Astrocyte of the cerebellum (primary cell): ENCODE measurements around the gene SUN3.
A peak's percentile ranks its signal among the peaks of the same experiment; 100 is the strongest.

ENCODE experiments used
- DNase-seq: peaks from one replicate; pipeline ENCODE4 v3.0.0-alpha.2; 2011; ENCODE audit warnings: low read depth
- H3K4me3 ChIP-seq: 2 replicates; pipeline ENCODE4 v1.5.1; 2011; ENCODE audit warnings: mild to moderate bottlenecking, low read depth, low read length, moderate library complexity
- in situ Hi-C: cut with HindIII; loops from 2 replicates; pipeline ENCODE4 v1.10.0; 2017; ENCODE audit warnings: low sequenced_read_pairs
- TF ChIP-seq, protein P1 (sequence below): IDR thresholded peaks from 2 replicates; pipeline ENCODE4 v1.5.1; 2012; ENCODE audit warnings: low read length, low read depth, moderate library complexity, mild to moderate bottlenecking; ENCODE audit errors: missing control alignments

SUN3 gene

DNA sequence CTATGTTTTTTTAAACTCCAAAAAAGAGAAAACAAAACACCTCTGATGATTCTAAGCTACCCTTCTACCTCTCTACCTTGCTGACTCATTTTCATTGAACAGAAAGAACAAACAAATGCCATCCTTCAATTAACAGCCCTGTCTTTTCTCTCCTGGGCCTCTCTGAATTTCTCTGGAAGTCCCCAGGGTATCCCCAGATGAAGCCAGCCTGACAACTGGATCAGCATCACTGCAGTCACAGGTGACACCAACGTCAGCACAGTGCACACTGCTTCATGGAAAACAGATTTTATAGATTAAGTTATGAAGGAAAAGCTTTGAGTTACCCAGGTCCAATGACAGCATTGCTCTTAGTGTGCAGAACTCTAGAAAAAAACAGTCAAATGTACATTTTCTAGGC is 55.2 kb downstream of the SUN3 start:
- no peak overlapping the region for H3K4me3 ChIP-seq
- TF ChIP-seq, protein P1, sequence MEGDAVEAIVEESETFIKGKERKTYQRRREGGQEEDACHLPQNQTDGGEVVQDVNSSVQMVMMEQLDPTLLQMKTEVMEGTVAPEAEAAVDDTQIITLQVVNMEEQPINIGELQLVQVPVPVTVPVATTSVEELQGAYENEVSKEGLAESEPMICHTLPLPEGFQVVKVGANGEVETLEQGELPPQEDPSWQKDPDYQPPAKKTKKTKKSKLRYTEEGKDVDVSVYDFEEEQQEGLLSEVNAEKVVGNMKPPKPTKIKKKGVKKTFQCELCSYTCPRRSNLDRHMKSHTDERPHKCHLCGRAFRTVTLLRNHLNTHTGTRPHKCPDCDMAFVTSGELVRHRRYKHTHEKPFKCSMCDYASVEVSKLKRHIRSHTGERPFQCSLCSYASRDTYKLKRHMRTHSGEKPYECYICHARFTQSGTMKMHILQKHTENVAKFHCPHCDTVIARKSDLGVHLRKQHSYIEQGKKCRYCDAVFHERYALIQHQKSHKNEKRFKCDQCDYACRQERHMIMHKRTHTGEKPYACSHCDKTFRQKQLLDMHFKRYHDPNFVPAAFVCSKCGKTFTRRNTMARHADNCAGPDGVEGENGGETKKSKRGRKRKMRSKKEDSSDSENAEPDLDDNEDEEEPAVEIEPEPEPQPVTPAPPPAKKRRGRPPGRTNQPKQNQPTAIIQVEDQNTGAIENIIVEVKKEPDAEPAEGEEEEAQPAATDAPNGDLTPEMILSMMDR, result no peak
- in situ Hi-C loops, result no loop called here
- no peak for DNase-seq

DNA sequence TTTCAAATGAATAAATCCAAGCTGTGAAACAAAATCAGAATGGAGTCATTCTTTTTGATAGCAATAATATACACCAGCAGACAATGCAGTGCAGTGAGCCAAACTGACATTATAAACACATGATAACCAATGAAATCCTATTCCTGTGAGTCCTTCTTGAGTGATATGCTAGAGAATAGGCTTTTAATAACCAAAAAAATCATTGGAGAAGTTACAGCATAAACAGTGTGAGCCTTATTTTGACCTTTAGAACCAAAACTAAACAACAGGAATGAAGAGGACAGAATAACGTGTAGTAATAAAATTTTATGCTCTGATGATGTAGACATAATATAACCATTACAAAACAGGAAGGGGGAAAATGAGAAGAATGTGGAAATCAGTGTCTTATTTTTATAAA is 58.1 kb downstream of the SUN3 start:
- H3K4me3 ChIP-seq, result no peak overlapping the region
- in situ Hi-C loops, result no loop called here
- TF ChIP-seq, protein P1, result no peak
- DNase-seq, result no peak

DNA sequence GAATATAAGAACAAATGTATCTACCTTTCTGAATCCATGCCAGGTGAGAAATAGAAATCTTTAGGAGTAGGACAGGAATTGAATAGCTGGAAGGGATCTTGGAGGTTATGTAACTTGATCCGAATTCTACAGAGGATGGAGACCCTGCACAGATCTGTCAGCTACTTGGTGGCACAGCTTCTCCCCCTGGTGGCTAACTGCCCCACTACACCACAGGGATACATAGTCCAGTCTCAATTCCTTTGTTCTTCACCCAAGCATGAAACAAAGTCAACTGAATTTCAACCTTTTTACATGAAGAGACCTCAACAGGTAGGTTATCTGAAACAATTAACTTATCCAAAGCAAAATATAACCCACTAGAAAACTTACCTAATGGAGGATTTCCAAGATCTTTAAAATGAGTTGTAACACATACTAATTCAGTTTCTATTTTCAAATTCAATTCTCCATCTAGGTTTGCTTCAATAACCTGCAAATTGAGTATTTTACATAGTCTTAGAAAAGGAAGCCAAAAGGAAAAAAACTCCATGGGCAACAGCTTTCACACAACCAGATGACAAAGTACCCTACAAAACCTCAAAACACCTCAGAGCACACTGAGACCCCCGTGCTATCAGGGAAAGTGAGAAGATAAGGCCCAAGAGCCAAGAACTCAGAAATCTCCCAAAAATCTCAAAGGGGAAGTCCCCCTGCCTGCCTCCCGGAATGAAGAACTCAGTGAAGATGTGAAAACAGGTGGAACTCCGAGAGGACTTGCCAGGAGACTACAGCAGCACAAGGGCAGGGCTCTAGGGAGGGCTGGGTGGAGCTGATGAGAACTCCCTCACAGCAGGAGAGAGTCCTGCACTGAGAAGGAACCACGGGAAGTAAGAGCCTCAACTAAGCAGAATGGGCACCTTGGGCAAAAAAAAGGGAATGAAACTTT is 59.8 kb downstream of the SUN3 start:
- TF ChIP-seq, protein P1, result peak; percentile 98
- no peak overlapping the region for H3K4me3 ChIP-seq
- peak; percentile 73 for DNase-seq
- in situ Hi-C loops, result no loop called here

DNA sequence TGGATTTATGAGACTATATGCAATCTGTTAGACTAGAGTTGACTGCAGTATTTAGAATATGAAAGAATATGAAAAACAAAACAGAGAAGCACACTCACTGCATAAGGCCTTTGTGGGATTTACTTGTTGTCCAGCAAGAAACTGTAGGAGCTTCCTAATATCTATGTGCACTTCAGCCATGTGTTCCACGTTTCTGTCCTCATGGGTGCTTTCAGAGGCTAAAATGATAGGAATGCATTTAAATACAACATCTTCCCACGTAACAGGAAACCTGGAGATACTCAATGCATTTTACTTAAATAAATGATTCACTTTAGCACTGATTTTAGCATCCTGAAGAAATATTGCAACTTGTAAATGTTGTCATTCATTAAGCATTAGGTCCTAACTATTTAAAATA is 61.2 kb downstream of the SUN3 start:
- DNase-seq, result no peak
- in situ Hi-C loops, result no loop called here
- no peak overlapping the region for H3K4me3 ChIP-seq
- TF ChIP-seq, protein P1, result no peak

DNA sequence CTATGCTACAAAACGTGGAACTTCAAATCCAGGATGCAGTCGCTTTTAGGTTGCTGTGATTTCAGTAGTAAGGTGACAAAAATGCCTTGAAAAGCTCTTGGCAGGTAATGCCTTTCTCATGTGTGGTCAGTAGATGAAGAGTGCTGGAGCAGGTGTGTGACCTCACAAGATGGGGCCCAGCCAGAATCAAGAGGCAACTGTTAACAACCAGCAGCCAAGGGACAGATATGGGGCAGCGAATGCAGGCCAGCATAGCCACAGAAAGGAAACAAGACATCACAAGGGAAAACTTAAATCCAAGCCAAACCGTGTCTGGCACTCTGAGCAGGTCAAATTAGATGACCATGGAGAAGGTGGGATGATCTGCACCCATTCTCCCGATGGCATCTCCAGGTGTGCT is 61.8 kb downstream of the SUN3 start:
- DNase-seq, result no peak
- H3K4me3 ChIP-seq, result no peak overlapping the region
- in situ Hi-C loops, result no loop called here
- TF ChIP-seq, protein P1, result no peak

DNA sequence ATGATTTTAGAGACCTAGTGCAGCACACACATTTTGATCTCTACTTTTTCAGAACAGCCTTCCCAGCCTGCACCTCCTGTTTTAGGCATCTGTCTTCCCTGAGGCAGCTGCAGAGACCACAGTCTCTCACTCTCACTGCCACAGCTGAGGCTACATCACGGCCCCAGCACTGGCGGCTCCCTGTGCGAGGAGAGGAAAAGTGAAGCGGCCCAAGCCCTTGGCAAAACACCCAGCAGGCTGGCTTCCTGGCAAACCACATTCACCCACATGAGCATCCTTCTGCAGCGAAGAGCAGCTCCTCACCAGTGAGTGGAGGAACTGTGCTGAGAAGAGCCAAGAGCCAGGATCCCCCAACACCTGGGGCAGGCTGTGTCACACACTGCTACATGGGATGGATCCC is 63.5 kb downstream of the SUN3 start:
- H3K4me3 ChIP-seq, result no peak overlapping the region
- TF ChIP-seq, protein P1, result no peak
- in situ Hi-C loops, result no loop called here
- DNase-seq, result no peak
